B cell (primary cell): ENCODE results near the gene BAG3. TPM values are rescaled to one million over a fixed set of nuclear protein-coding genes. Genes with fewer than 3 reads are reported as not detected.

Experiments
- ATAC-seq: fragments of 200-7000 bp; cut with Tn5 transposase; one replicate; pipeline ENCODE4 v1.10.0; 2021; ENCODE audit warnings: low read depth, mild to moderate bottlenecking, moderate number of reproducible peaks, moderate library complexity
- CTCF ChIA-PET: fragments of 350-600 bp; sonication (Branson Sonifier 250); formaldehyde crosslinking; loops from one replicate; lab custom pipeline; 2021; ENCODE audit warnings: antibody characterized with exemption, inconsistent platforms; lab: Charles Lee
- POLR2A ChIA-PET: fragments of 350-600 bp; sonication (Branson Sonifier 250); formaldehyde crosslinking; loops from one replicate; lab custom pipeline; 2021; ENCODE audit warnings: antibody characterized with exemption; lab: Charles Lee
- DNase-seq: peaks from one replicate; pipeline ENCODE4 v3.0.0; 2013
- H2AFZ ChIP-seq: 2 replicates; pipeline ENCODE4 v1.6.1; 2012; ENCODE audit warnings: mild to moderate bottlenecking, low read depth, low read length; ENCODE audit not compliant: insufficient read depth, poor library complexity, severe bottlenecking
- H3K27ac ChIP-seq, 2 donors: 1 replicate in 1 of 2; 2 replicates in 1 of 2; pipeline ENCODE4 v1.5.1; 2012 to 2013; ENCODE audit warnings: low read length in 2 of 2, mild to moderate bottlenecking in 2 of 2, moderate library complexity in 1 of 2
- H3K27me3 ChIP-seq, 4 experiments: fragments of 200-600 bp in 1 of 4; sonication (generic) in 1 of 4; replicated peaks in 1 of 4; 1 replicate in 2 of 4; 2 replicates in 2 of 4; pipeline versions ENCODE4 v1.6.1 to v1.7.0; 2013 to 2016; ENCODE audit warnings: low read length in 3 of 4, mild to moderate bottlenecking in 2 of 4, mixed read lengths in 1 of 4, moderate library complexity in 1 of 4; ENCODE audit not compliant: insufficient read depth in 4 of 4, control insufficient read depth in 3 of 4; ENCODE audit errors: control extremely low read depth in 1 of 4
- H3K36me3 ChIP-seq, 2 experiments: replicated peaks in 1 of 2; 1 replicate in 1 of 2; 2 replicates in 1 of 2; pipeline versions ENCODE4 v1.6.1 to v1.7.1; 2013; ENCODE audit warnings: low read length in 1 of 2; ENCODE audit not compliant: insufficient read depth in 2 of 2, control insufficient read depth in 1 of 2; ENCODE audit errors: control extremely low read depth in 1 of 2, extremely low read depth in 1 of 2
- H3K4me1 ChIP-seq, 2 donors: fragments of 200-600 bp in 1 of 2; sonication (generic) in 1 of 2; 1 replicate in 1 of 2; 2 replicates in 1 of 2; pipeline versions ENCODE4 v1.5.1 to v1.6.1; 2013 to 2017; ENCODE audit warnings: low read length in 2 of 2; ENCODE audit not compliant: control insufficient read depth in 2 of 2, insufficient read depth in 2 of 2
- H3K4me2 ChIP-seq: replicated peaks from 2 replicates; pipeline ENCODE3; 2012; ENCODE audit warnings: mild to moderate bottlenecking, low read depth, low read length; ENCODE audit not compliant: poor library complexity, severe bottlenecking
- H3K4me3 ChIP-seq, 5 experiments: fragments of 200-600 bp in 1 of 5; sonication (generic) in 1 of 5; 1 replicate in 3 of 5; 2 replicates in 2 of 5; pipeline versions ENCODE4 v1.5.1 to v1.7.0; 2011 to 2016; ENCODE audit warnings: low read length in 4 of 5, mild to moderate bottlenecking in 4 of 5, low read depth in 2 of 5, control low read depth in 1 of 5, moderate library complexity in 1 of 5; ENCODE audit not compliant: insufficient read depth in 1 of 5; ENCODE audit errors: control extremely low read depth in 1 of 5, extremely low read depth in 1 of 5
- H3K79me2 ChIP-seq: fragments of 200-600 bp; sonication (generic); one replicate; pipeline ENCODE4 v1.6.0; 2016; ENCODE audit warnings: low read length; ENCODE audit not compliant: control insufficient read depth, insufficient read depth
- H3K9ac ChIP-seq: fragments of 200-600 bp; sonication (generic); 2 replicates; pipeline ENCODE4 v1.6.1; 2017; ENCODE audit warnings: mild to moderate bottlenecking, low read length, moderate library complexity
- H3K9me3 ChIP-seq, 3 donors: one replicate each; pipeline versions ENCODE4 v1.6.1 to v1.7.1; 2013; ENCODE audit warnings: low read length in 2 of 3; ENCODE audit not compliant: control insufficient read depth in 2 of 3, insufficient read depth in 1 of 3; ENCODE audit errors: control extremely low read depth in 1 of 3
- H4K20me1 ChIP-seq: 2 replicates; pipeline ENCODE4 v1.6.0; 2012; ENCODE audit warnings: mild to moderate bottlenecking, low read length; ENCODE audit not compliant: insufficient read depth, control insufficient read depth, poor library complexity, severe bottlenecking
- H3K27ac Mint-ChIP-seq: one replicate; pipeline ENCODE4 v1.8.0; 2021; ENCODE audit warnings: mixed read lengths
- H3K27me3 Mint-ChIP-seq: one replicate; pipeline ENCODE4 v1.8.0; 2021; ENCODE audit warnings: mixed read lengths
- H3K4me1 Mint-ChIP-seq: one replicate; pipeline ENCODE4 v1.8.0; 2021; ENCODE audit warnings: mixed read lengths
- H3K4me3 Mint-ChIP-seq: one replicate; pipeline ENCODE4 v1.8.0; 2021; ENCODE audit warnings: mixed read lengths
- H3K9me3 Mint-ChIP-seq: one replicate; pipeline ENCODE4 v1.8.0; 2022; ENCODE audit warnings: mixed read lengths; ENCODE audit not compliant: insufficient read depth
- EZH2 ChIP-seq: IDR thresholded peaks from 2 replicates; pipeline ENCODE4 v1.6.1; 2012; ENCODE audit warnings: borderline replicate concordance, low read depth, mild to moderate bottlenecking, moderate library complexity, low read length; ENCODE audit not compliant: insufficient read depth, poor library complexity, severe bottlenecking
- WGBS: methylation state at CpG from one replicate; pipeline ENCODE4 v1.1.5; 2013; ENCODE audit warnings: missing lambda C conversion rate; ENCODE audit not compliant: insufficient coverage; 5-methylcytosine and 5-hydroxymethylcytosine counted together
- intact Hi-C: fragments of 100-400 bp; cut with micrococcal nuclease; formaldehyde crosslinking; loops from one replicate; pipeline ENCODE4 v1.10.0; 2022
- polyA plus RNA-seq: library from polyadenylated mRNA; depleted of rRNA; stranded (reverse); fragments of >200 nt; gene quantifications from 2 replicates; pipeline ENCODE4 v1.2.3, GENCODE V29; 2012
- total RNA-seq, 2 donors: library from RNA; stranded (reverse); fragments of 120-200 nt in 1 of 2; gene quantifications; 1 replicate in 1 of 2; 2 replicates in 1 of 2; pipeline versions ENCODE4 v1.2.3 to v1.2.4, GENCODE V29; 2013 to 2022
- TF ChIP-seq, protein P1 (sequence below): fragments of 200-600 bp; IDR thresholded peaks from one replicate; pipeline ENCODE4 v1.8.0; 2022; ENCODE audit warnings: antibody characterized with exemption, mild to moderate bottlenecking

BAG3 gene
- total and polyA plus RNA-seq, 2 donors (not counting 1 experiment from before 2014, with no cell fraction given), result 3.9 to 7.4 TPM

DNA sequence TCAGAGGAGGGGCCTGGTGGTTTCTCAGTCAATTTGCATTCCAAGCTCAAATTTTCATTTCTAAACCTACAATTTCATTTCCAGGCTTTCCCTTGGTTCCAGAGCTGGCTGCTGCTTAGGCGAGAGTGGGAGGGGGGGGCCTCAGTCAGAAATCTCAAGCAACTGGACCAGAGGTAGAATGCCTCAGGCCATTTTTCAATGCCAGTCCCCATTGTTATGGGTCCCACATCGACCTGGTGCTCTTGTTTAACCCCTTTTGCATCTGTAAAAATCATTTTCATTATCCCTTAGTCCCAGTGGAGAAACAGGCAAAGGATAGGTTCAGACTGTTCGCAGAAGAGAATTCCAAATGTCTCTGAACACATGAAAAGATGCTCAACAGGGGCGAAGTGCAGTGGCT, 13.5 kb upstream of the BAG3 start:
- no peaks in the 10 kb centered on the region for H3K27me3 ChIP-seq
- Mint-ChIP-seq H3K9me3 (no peaks in the 10 kb centered on the region), H3K4me1 (no peaks in the 10 kb centered on the region), H3K4me3 (no peak overlapping the region), H3K27me3 (peaks cover 7% of the 10 kb centered on the region), H3K27ac (no peak overlapping the region)
- ChIA-PET POLR2A (no interaction called here), CTCF (interaction anchor here (0.7 kb wide), 1 partner anchor 248 kb away, joined by 3 read pairs; no protein-coding TSS in a partner anchor)
- no peaks in the 10 kb centered on the region for H3K9me3 ChIP-seq
- H3K27ac ChIP-seq, result no peak overlapping the region
- intact Hi-C loops, result no loop called here
- H2AFZ ChIP-seq, result no peak overlapping the region
- DNase-seq (no peak), ATAC-seq (no peak)
- 100% methylated on average over 2 of the region's 4 CpGs for WGBS
- no peaks in the 10 kb centered on the region for H3K4me1 ChIP-seq
- H3K79me2 ChIP-seq, result no peaks in the 10 kb centered on the region
- no peak overlapping the region for H3K4me2 ChIP-seq
- no peak overlapping the region for H3K9ac ChIP-seq
- TF ChIP-seq EZH2, result no peak
- TF ChIP-seq, protein P1, sequence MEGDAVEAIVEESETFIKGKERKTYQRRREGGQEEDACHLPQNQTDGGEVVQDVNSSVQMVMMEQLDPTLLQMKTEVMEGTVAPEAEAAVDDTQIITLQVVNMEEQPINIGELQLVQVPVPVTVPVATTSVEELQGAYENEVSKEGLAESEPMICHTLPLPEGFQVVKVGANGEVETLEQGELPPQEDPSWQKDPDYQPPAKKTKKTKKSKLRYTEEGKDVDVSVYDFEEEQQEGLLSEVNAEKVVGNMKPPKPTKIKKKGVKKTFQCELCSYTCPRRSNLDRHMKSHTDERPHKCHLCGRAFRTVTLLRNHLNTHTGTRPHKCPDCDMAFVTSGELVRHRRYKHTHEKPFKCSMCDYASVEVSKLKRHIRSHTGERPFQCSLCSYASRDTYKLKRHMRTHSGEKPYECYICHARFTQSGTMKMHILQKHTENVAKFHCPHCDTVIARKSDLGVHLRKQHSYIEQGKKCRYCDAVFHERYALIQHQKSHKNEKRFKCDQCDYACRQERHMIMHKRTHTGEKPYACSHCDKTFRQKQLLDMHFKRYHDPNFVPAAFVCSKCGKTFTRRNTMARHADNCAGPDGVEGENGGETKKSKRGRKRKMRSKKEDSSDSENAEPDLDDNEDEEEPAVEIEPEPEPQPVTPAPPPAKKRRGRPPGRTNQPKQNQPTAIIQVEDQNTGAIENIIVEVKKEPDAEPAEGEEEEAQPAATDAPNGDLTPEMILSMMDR, result no peak
- no peaks in the 10 kb centered on the region for H3K36me3 ChIP-seq
- H4K20me1 ChIP-seq, result no peaks in the 10 kb centered on the region
- H3K4me3 ChIP-seq, result no peak overlapping the region

- H2AFZ ChIP-seq, result no peak overlapping the region
- H3K9me3 ChIP-seq, result no peaks in the 10 kb centered on the region
- no peak overlapping the region for H3K4me2 ChIP-seq
- no peaks in the 10 kb centered on the region for H3K27me3 ChIP-seq
- TF ChIP-seq, protein P1, result no peak
- no peak for TF ChIP-seq EZH2
- no peaks in the 10 kb centered on the region for H3K36me3 ChIP-seq
- DNase-seq (no peak), ATAC-seq (no peak)
- intact Hi-C loops, result no loop called here
- no peaks in the 10 kb centered on the region for H3K4me1 Mint-ChIP-seq
- H3K79me2 ChIP-seq, result no peaks in the 10 kb centered on the region
- no peak overlapping the region for H3K4me3 Mint-ChIP-seq
- H3K9me3 Mint-ChIP-seq, result no peaks in the 10 kb centered on the region
- CTCF ChIA-PET, result no interaction called here
- no peaks in the 10 kb centered on the region for H4K20me1 ChIP-seq
- WGBS, result 100% methylated on average over 5 of the region's 7 CpGs
- H3K9ac ChIP-seq, result no peak overlapping the region
- peaks cover 7% of the 10 kb centered on the region for H3K27me3 Mint-ChIP-seq
- H3K27ac Mint-ChIP-seq, result no peak overlapping the region
- no peak overlapping the region for H3K27ac ChIP-seq
- POLR2A ChIA-PET, result no interaction called here
- H3K4me3 ChIP-seq, result no peak overlapping the region
- H3K4me1 ChIP-seq, result no peaks in the 10 kb centered on the region
Measured at GRCh38 chr10:119638982-119639381, 12.2 kb upstream of the BAG3 start.
